HL-60 (cell line): ENCODE data around the gene AKNAD1.

Experiments used
- CTCF ChIP-seq: IDR thresholded peaks from one replicate; pipeline ENCODE4 v1.5.1; 2011; ENCODE audit warnings: low read length, control low read depth, inconsistent platforms; ENCODE audit not compliant: insufficient read depth
- POLR2AphosphoS5 ChIP-seq: IDR thresholded peaks from 2 replicates; pipeline ENCODE4 v1.6.1; 2012; ENCODE audit warnings: low read depth

DNA sequence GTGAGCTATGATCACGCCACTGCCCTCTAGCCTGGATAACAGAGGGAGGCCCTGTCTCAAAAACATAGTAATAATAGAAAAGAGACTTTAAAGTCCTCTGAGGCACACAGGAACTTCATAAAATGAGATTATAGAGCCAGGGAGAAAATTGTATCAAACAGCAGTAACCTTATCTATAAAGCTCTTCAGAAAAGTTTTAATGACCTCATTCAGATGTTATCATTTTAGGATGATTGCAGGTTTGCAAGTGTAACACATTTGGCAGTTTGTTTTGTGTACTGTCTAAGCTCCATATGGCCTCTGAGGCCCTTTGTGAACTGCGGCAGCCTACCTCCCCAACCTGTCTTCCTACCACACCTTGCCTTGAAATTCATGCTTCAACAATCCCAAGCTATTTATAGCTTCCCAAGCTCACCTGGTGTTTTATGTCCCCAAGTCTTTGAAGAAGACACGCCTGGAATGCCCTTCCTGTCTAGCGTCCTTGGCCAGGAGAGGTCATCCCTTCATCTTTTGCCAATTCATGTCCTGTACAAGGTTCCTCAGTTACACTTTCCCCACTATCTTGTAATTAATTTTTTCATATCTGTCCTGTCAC, 8.5 kb upstream of the AKNAD1 start:
- TF ChIP-seq CTCF (no peak), POLR2AphosphoS5 (no peak)
